ENCODE measurements around the gene S100A13. TPM values are rescaled to one million over a fixed set of nuclear protein-coding genes. Genes with fewer than 3 reads are reported as not detected.
A peak's percentile ranks its signal among the peaks of the same experiment; 100 is the strongest.

S100A13 gene
- total and polyA plus RNA-seq, 9 of the 15 experiments (the other 6 are each of a cell fraction or from before 2014, with no cell fraction given) = 41.9 to 129 (median 58.0) TPM

- no peak for TF ChIP-seq TCF15 (CRISPR knock-in tag; IDR thresholded peaks at IDR 0.05)
- TF ChIP-seq RFX5 (IDR thresholded peaks at IDR 0.05; ENCODE audit: low read depth, low read length) = no peak
- TF ChIP-seq ZZZ3 (IDR thresholded peaks at IDR 0.05) = no peak
- peak; percentile 66 for TF ChIP-seq EP400 (IDR thresholded peaks at IDR 0.05)
- TF ChIP-seq CBX8 (IDR thresholded peaks at IDR 0.05; ENCODE audit: borderline replicate concordance, extremely low read depth, low read depth, low read length, poor library complexity, severe bottlenecking) = no peak
- peak; percentile 87 for TF ChIP-seq POLR2A (conservative IDR thresholded peaks at IDR 0.05)
- peak; percentile 64; the same call in 1 of the 2 replicates for TF ChIP-seq NFRKB (IDR thresholded peaks at IDR 0.05; ENCODE audit: low read depth)
- no peak for TF ChIP-seq ZNF318 (IDR thresholded peaks at IDR 0.05; ENCODE audit: borderline replicate concordance in 1 of 2, low read depth in 1 of 2)
- TF ChIP-seq ZNF12 (CRISPR knock-in tag; IDR thresholded peaks at IDR 0.05) = no peak
- TF ChIP-seq DNMT1 (IDR thresholded peaks at IDR 0.05) = no peak
- no peak for TF ChIP-seq EWSR1 (IDR thresholded peaks at IDR 0.05; ENCODE audit: borderline replicate concordance, low read depth, partially characterized antibody)
- no peak for TF ChIP-seq ZSCAN32 (CRISPR knock-in tag; IDR thresholded peaks at IDR 0.05)
- 0 out of 2 replicates have a peak, but pooled peaks have one; percentile 43 for TF ChIP-seq GTF2E2 (tag; IDR thresholded peaks at IDR 0.05)
- no peak for TF ChIP-seq KDM2B (CRISPR knock-in tag; IDR thresholded peaks at IDR 0.05)
- TF ChIP-seq JUND (IDR thresholded peaks at IDR 0.05; ENCODE audit: borderline replicate concordance, low read depth, low read length) = 0 out of 2 replicates have a peak, but pooled peaks have one; percentile 39
- no peak; the same call in 2 of the 3 replicates for TF ChIP-seq JUND (tag; IDR thresholded peaks at IDR 0.05; ENCODE audit: borderline replicate concordance, low read depth, low read length)
- 0 out of 2 replicates have a peak, but pooled peaks have one; percentile 15 for TF ChIP-seq CTBP1 (IDR thresholded peaks at IDR 0.05; ENCODE audit: borderline replicate concordance)
- no peak for TF ChIP-seq NBN (IDR thresholded peaks at IDR 0.05; ENCODE audit: low read depth)
Observed at GRCh38 chr1:153658400-153659174, 31.3 kb upstream of the S100A13 start, which contains the start of gene SNAPIN (continued).

All from K562 (cell line).